ENCODE results near the gene ANTXR2. TPM values are rescaled to one million over a fixed set of nuclear protein-coding genes. Genes with fewer than 3 reads are reported as not detected.

Gene ANTXR2
- total and polyA plus RNA-seq, 2 of the 8 experiments (the other 6 are each of a cell fraction or from before 2014, with no cell fraction given), result 1.1 to 7.5 TPM

GRCh38 chr4:80005863-80006262 is 67.2 kb downstream of the ANTXR2 start (continued):
- TF ChIP-seq RAD21 (IDR thresholded peaks at IDR 0.05 in 1 of 2, conservative IDR thresholded peaks at IDR 0.05 in 1 of 2; ENCODE audit: low read depth in 2 of 2, low read length in 2 of 2), result no peak
- TF ChIP-seq, protein P1, sequence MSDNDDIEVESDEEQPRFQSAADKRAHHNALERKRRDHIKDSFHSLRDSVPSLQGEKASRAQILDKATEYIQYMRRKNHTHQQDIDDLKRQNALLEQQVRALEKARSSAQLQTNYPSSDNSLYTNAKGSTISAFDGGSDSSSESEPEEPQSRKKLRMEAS (IDR thresholded peaks at IDR 0.05), result no peak
- TF ChIP-seq CBX8 (IDR thresholded peaks at IDR 0.05; ENCODE audit: borderline replicate concordance, low read depth, low read length), result no peak

Measured in H1 (cell line).